IMR-90 (cell line): ENCODE data around the gene TTLL12.

Source experiments
- BHLHE40 ChIP-seq: fragments of 150-350 bp; IDR thresholded peaks from 2 replicates; pipeline ENCODE4 v1.6.1; 2016; ENCODE audit warnings: mild to moderate bottlenecking, low read depth, low read length
- CEBPB ChIP-seq: IDR thresholded peaks from 2 replicates; pipeline ENCODE4 v1.6.1; 2012; ENCODE audit warnings: low read depth, low read length, improper control_type of control experiment
- CTCF ChIP-seq: conservative IDR thresholded peaks from 2 replicates; pipeline ENCODE4 v1.5.1; 2012; ENCODE audit warnings: mild to moderate bottlenecking, low read depth, low read length, improper control_type of control experiment
- MAZ ChIP-seq: IDR thresholded peaks from 2 replicates; pipeline ENCODE4 v1.6.1; 2012; ENCODE audit warnings: low read depth, mild to moderate bottlenecking, low read length, improper control_type of control experiment, moderate library complexity, borderline replicate concordance
- MXI1 ChIP-seq: IDR thresholded peaks from 2 replicates; pipeline ENCODE4 v1.6.1; 2012; ENCODE audit warnings: low read depth, mild to moderate bottlenecking, low read length, moderate library complexity, borderline replicate concordance
- NFE2L2 ChIP-seq: fragments of 150-350 bp; IDR thresholded peaks from 2 replicates; pipeline ENCODE4 v1.6.1; 2016; ENCODE audit warnings: low read depth, mild to moderate bottlenecking, low read length
- POLR2A ChIP-seq: IDR thresholded peaks from 2 replicates; pipeline ENCODE4 v1.6.1; 2012; ENCODE audit warnings: mild to moderate bottlenecking, low read depth, low read length
- RFX5 ChIP-seq: IDR thresholded peaks from 2 replicates; pipeline ENCODE4 v1.8.0; 2012; ENCODE audit warnings: low read depth, mild to moderate bottlenecking, low read length, moderate library complexity
- SMC3 ChIP-seq: fragments of 150-350 bp; IDR thresholded peaks from 2 replicates; pipeline ENCODE4 v1.6.1; 2016; ENCODE audit warnings: low read depth, mild to moderate bottlenecking, antibody characterized with exemption, low read length, moderate library complexity

GRCh38 chr22:43163241-43163795 is 23.6 kb downstream of the TTLL12 start:
- TF ChIP-seq NFE2L2 = no peak
- TF ChIP-seq POLR2A = no peak
- no peak for TF ChIP-seq CTCF
- no peak for TF ChIP-seq CEBPB
- no peak for TF ChIP-seq RFX5
- TF ChIP-seq MXI1 = no peak
- TF ChIP-seq SMC3 = no peak
- no peak for TF ChIP-seq BHLHE40
- TF ChIP-seq MAZ = no peak
